ENCODE measurements around the gene VAMP2.
A peak's percentile ranks its signal among the peaks of the same experiment; 100 is the strongest.

The VAMP2 gene

GRCh38 chr17:8164815-8165131, 2.0 kb upstream of the VAMP2 start:
- TF ChIP-seq TAF1 (IDR thresholded peaks at IDR 0.05; ENCODE audit: borderline replicate concordance, insufficient read depth, low read length) (no peak), FOXP2 (optimal IDR thresholded peaks at IDR 0.05; ENCODE audit: borderline replicate concordance, extremely low read depth, extremely low read length, insufficient read depth) (no peak)

DNA sequence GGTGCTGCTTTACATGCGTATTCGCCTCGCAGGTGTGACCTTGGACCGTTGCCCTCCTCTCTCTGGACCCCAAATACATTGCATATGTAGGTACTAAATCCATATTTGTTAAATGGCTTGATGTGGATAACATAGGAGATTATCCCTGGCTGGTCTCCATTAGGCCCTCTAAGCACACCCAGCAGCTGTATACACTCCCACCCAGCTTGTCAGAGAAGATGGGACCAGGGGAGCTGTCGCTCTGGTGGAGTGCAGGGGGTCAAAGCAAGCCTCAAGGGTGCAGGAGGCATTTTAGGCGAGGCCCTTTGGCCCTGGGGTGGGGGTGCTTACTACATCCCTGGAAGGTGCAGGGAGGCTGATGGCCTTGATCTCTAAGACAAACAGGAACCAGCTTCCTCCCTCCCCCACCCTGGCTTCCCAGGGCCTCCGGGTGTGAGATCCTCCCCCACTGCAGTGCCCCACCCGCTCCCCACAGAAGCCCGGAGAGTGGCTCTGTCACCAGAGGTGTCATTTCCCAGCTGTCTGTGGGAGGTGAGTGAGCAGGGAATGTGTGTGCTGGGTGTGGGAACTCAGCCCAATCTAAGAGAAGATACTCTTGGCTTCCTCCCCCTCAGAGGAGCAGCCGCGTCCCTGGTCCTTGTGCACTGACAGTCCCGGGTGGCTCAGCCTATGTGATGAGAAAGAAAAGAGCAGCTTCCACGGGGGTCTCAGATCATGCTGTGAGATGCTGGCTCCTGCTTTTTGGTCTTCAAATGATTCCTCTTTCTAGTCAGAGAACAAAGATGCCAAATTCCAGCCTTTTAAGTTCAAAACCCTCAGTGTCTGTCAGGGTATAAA, 1.4 kb upstream of the VAMP2 start:
- TF ChIP-seq, protein P1, sequence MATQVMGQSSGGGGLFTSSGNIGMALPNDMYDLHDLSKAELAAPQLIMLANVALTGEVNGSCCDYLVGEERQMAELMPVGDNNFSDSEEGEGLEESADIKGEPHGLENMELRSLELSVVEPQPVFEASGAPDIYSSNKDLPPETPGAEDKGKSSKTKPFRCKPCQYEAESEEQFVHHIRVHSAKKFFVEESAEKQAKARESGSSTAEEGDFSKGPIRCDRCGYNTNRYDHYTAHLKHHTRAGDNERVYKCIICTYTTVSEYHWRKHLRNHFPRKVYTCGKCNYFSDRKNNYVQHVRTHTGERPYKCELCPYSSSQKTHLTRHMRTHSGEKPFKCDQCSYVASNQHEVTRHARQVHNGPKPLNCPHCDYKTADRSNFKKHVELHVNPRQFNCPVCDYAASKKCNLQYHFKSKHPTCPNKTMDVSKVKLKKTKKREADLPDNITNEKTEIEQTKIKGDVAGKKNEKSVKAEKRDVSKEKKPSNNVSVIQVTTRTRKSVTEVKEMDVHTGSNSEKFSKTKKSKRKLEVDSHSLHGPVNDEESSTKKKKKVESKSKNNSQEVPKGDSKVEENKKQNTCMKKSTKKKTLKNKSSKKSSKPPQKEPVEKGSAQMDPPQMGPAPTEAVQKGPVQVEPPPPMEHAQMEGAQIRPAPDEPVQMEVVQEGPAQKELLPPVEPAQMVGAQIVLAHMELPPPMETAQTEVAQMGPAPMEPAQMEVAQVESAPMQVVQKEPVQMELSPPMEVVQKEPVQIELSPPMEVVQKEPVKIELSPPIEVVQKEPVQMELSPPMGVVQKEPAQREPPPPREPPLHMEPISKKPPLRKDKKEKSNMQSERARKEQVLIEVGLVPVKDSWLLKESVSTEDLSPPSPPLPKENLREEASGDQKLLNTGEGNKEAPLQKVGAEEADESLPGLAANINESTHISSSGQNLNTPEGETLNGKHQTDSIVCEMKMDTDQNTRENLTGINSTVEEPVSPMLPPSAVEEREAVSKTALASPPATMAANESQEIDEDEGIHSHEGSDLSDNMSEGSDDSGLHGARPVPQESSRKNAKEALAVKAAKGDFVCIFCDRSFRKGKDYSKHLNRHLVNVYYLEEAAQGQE (IDR thresholded peaks at IDR 0.05; ENCODE audit: insufficient read depth in 1 of 2, low read depth in 2 of 2, low read length in 2 of 2): 0 out of 4 replicates have a peak, but pooled peaks of 1 of the 2 experiments have one; percentile 31
- TF ChIP-seq POLR2AphosphoS5 (IDR thresholded peaks at IDR 0.05; ENCODE audit: low read depth, low read length) (peak; percentile 48; the same call in 1 of the 2 replicates), FOXP2 (optimal IDR thresholded peaks at IDR 0.05; ENCODE audit: borderline replicate concordance, extremely low read depth, extremely low read length, insufficient read depth) (peak; percentile 78), TAF1 (IDR thresholded peaks at IDR 0.05; ENCODE audit: borderline replicate concordance, insufficient read depth, low read length) (peak; percentile 35; the same call in 1 of the 2 replicates), SIN3A (IDR thresholded peaks at IDR 0.05; ENCODE audit: borderline replicate concordance, insufficient read depth, low read length) (no peak; the same call in 1 of the 2 replicates)

- TF ChIP-seq POLR2AphosphoS5 (IDR thresholded peaks at IDR 0.05; ENCODE audit: low read depth, low read length) (no peak), FOXP2 (optimal IDR thresholded peaks at IDR 0.05; ENCODE audit: borderline replicate concordance, extremely low read depth, extremely low read length, insufficient read depth) (no peak), TAF1 (IDR thresholded peaks at IDR 0.05; ENCODE audit: borderline replicate concordance, insufficient read depth, low read length) (no peak)
Measured at GRCh38 chr17:8162997-8163977, 539 bp upstream of the VAMP2 start.

GRCh38 chr17:8161289-8162232, 1.2 kb downstream of the VAMP2 start:
- TF ChIP-seq, protein P1 (IDR thresholded peaks at IDR 0.05; ENCODE audit: insufficient read depth in 1 of 2, low read depth in 2 of 2, low read length in 2 of 2): no peak
- TF ChIP-seq SIN3A (IDR thresholded peaks at IDR 0.05; ENCODE audit: borderline replicate concordance, insufficient read depth, low read length) (no peak), FOXP2 (optimal IDR thresholded peaks at IDR 0.05; ENCODE audit: borderline replicate concordance, extremely low read depth, extremely low read length, insufficient read depth) (no peak), POLR2AphosphoS5 (IDR thresholded peaks at IDR 0.05; ENCODE audit: low read depth, low read length) (no peak), TAF1 (IDR thresholded peaks at IDR 0.05; ENCODE audit: borderline replicate concordance, insufficient read depth, low read length) (no peak)

DNA sequence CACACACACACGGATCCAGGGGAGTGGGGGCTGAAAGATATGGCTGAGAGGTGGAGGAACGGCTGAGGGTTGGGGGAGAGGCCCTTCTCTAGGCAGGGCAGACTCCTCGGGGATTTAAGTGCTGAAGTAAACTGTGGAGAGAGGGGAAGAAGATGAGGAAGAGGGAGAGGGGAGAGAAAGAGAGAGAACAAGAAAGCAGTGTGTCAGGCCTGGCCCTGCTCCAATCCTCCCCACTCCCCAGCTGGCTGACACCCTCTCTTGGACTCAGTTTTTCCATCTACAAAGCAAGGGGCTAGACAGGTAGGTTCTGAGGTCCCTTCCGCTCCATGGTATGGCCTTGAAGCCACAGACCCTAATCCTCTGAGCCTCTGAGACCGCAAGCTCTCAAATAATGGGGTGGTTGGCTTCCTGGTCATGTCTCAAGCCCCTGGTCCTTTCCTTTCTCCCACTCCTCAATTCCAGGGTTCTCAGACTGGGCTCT, 2.0 kb downstream of the VAMP2 start:
- TF ChIP-seq SIN3A (IDR thresholded peaks at IDR 0.05; ENCODE audit: borderline replicate concordance, insufficient read depth, low read length) (no peak), POLR2AphosphoS5 (IDR thresholded peaks at IDR 0.05; ENCODE audit: low read depth, low read length) (no peak), FOXP2 (optimal IDR thresholded peaks at IDR 0.05; ENCODE audit: borderline replicate concordance, extremely low read depth, extremely low read length, insufficient read depth) (no peak), TAF1 (IDR thresholded peaks at IDR 0.05; ENCODE audit: borderline replicate concordance, insufficient read depth, low read length) (no peak)
- TF ChIP-seq, protein P1 (IDR thresholded peaks at IDR 0.05; ENCODE audit: insufficient read depth in 1 of 2, low read depth in 2 of 2, low read length in 2 of 2): no peak
